IPS DF 6.9 (cell line): Measurements from ENCODE around the gene GJE1.
"Not testable (repeated sequence)": the region's sequence is repeated elsewhere in the genome, so short reads cannot be mapped to it uniquely, and the experiment has no call there.

Source experiments
- DNase-seq: peaks from one replicate; pipeline ENCODE4 v3.0.0-alpha.2; 2013; ENCODE audit warnings: low read depth, low spot score
- H3K27ac ChIP-seq: one replicate; pipeline ENCODE4 v1.5.1; 2013; ENCODE audit warnings: low read length, control low read depth
- H3K27me3 ChIP-seq: 2 replicates; pipeline ENCODE4 v1.6.1; 2013; ENCODE audit warnings: mild to moderate bottlenecking, low read length; ENCODE audit not compliant: control insufficient read depth, insufficient read depth
- H3K36me3 ChIP-seq: 2 replicates; pipeline ENCODE4 v1.6.1; 2013; ENCODE audit warnings: low read length; ENCODE audit not compliant: control insufficient read depth, insufficient read depth
- H3K4me1 ChIP-seq: 2 replicates; pipeline ENCODE4 v1.6.1; 2013; ENCODE audit warnings: low read length; ENCODE audit not compliant: control insufficient read depth, insufficient read depth
- H3K4me3 ChIP-seq: 2 replicates; pipeline ENCODE4 v1.5.1; 2013; ENCODE audit warnings: mild to moderate bottlenecking, low read length
- H3K9me3 ChIP-seq: 2 replicates; pipeline ENCODE4 v1.6.1; 2013; ENCODE audit warnings: low read length, inconsistent platforms; ENCODE audit not compliant: control insufficient read depth, insufficient read depth
- WGBS: extraction: QIAGEN DNeasy Blood & Tissue Kit; methylation state at CpG from one replicate; pipeline ENCODE4 v1.1.7; 2013; ENCODE audit warnings: mixed read lengths, missing lambda C conversion rate; ENCODE audit not compliant: insufficient read length, insufficient coverage; 5-methylcytosine and 5-hydroxymethylcytosine counted together

GJE1 gene, protein sequence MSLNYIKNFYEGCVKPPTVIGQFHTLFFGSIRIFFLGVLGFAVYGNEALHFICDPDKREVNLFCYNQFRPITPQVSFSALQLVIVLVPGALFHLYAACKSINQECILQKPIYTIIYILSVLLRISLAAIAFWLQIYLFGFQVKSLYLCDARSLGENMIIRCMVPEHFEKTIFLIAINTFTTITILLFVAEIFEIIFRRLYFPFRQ

DNA sequence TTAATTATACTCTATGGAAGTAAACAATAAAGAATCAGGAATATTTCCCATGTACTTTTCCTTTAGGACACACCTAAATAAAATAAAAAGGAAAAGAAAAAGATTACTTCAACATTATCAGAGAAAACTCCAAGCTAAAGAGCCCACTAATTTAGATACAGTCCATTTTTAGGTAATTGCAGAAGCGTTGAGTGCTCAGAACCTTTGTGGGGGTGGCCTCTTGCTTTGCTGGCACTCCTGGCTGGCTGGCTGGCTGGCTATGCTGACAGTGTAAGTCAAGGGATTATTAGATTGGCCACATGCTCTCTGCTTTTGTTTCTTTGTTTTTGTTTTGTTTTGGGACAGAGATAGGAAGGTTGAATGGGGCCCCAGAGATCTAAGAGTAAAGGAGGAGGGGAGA is at the start of gene GJE1:
Gene GJE1 (plus strand): TSS at position 301 of the 400 bp plus-strand sequence. CDS start 234 bp downstream, outside the sequence.
- WGBS = no CpG with 5 or more reads among the region's 1 CpG
- no peaks in the 10 kb centered on the region for H3K9me3 ChIP-seq
- no peak for DNase-seq
- no peak within 1 kb of the TSS for H3K27ac ChIP-seq
- no peak within 1 kb of the TSS for H3K4me3 ChIP-seq
- no peaks in the 10 kb centered on the region for H3K4me1 ChIP-seq
- no peaks in the 10 kb centered on the region for H3K27me3 ChIP-seq
- no peaks in the 10 kb centered on the region for H3K36me3 ChIP-seq

- peak overlapping the region; percentile 39; the same call in 1 of the 2 replicates for H3K4me3 ChIP-seq
- H3K4me1 ChIP-seq = peaks cover 3% of the 10 kb centered on the region
- DNase-seq = no peak
- no peaks in the 10 kb centered on the region for H3K9me3 ChIP-seq
- H3K27ac ChIP-seq = no peak overlapping the region
- H3K36me3 ChIP-seq = no peaks in the 10 kb centered on the region
- H3K27me3 ChIP-seq = peaks cover 6% of the 10 kb centered on the region
- no CpG with 5 or more reads among the region's 49 CpGs for WGBS
These were observed 44.5 kb upstream of the GJE1 start for GRCh38 chr6:142087950-142088857.

DNA sequence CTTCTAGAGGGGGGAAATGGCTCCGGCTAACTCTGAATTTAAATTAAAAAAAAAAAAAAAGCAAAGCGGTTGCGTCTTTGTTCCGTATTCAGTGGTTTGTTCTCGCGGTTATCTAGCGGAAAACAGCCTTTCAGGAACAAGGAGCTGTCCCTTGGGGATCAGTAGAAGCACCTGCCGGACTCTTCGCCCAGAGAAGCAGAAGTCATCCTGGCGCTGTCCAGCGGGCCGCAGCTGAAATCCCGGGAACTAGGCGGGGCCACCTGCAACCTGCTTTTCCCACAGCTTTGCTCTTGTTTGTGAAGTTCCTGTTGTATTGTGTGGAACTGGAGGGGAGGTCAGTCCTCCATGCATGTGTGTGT is 43.9 kb upstream of the GJE1 start:
- peak overlapping the region; percentile 39; the same call in 1 of the 2 replicates for H3K4me3 ChIP-seq

GRCh38 chr6:142104820-142105219 is 27.9 kb upstream of the GJE1 start:
- not testable (repeated sequence) for DNase-seq, H3K27ac ChIP-seq, H3K4me3 ChIP-seq, H3K9me3 ChIP-seq, H3K27me3 ChIP-seq, H3K4me1 ChIP-seq, H3K36me3 ChIP-seq
- WGBS = no CpG with 5 or more reads among the region's 5 CpGs

More for the DNA sequence above, 43.9 kb upstream of the GJE1 start:
- DNase-seq = no peak
- Histone ChIP-seq H3K9me3 (no peaks in the 10 kb centered on the region), H3K27ac (no peak overlapping the region), H3K4me1 (peaks cover 3% of the 10 kb centered on the region), H3K36me3 (no peaks in the 10 kb centered on the region), H3K27me3 (peaks cover 6% of the 10 kb centered on the region)
- no CpG with 5 or more reads among the region's 14 CpGs for WGBS

- H3K9me3 ChIP-seq, H3K4me1 ChIP-seq, DNase-seq, H3K4me3 ChIP-seq, H3K27ac ChIP-seq, H3K27me3 ChIP-seq, H3K36me3 ChIP-seq: not testable (repeated sequence)
- no CpG with 5 or more reads among the region's 9 CpGs for WGBS
These were observed 21.9 kb upstream of the GJE1 start for GRCh38 chr6:142110820-142111219.

DNA sequence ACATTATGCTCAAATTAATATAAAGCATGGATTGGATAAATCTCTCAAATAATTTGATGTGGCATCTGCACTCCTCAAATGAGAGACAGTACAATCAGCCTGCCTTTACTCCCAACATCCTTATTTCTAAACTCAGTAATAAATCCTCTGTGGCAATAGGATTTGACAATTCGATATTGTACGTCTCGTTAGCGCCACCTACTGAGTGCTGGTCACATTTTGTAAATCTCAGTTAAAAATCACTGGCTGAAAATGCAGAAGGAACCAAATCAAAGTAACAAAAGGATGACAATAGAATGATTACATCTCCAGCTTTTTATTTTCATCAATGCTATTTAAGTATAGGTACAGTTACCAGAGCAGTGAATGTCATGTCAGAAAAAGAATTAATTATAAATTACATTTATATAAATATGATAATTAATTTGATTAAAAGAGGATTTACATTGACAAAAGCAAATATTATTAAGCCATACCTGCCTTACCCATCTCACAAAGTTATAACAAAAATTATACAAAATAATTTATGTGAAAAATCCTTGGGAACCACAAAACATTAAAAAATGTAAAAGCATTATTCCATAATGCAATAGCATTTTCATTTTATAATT is 20.2 kb upstream of the GJE1 start:
- DNase-seq = peak; percentile 41

GRCh38 chr6:142117366-142117765 is 15.4 kb upstream of the GJE1 start:
- H3K36me3 ChIP-seq = no peaks in the 10 kb centered on the region
- no peak overlapping the region for H3K27ac ChIP-seq
- H3K27me3 ChIP-seq = no peaks in the 10 kb centered on the region
- WGBS = no CpG with 5 or more reads among the region's 2 CpGs
- H3K4me1 ChIP-seq = no peaks in the 10 kb centered on the region
- no peak overlapping the region for H3K4me3 ChIP-seq
- no peaks in the 10 kb centered on the region for H3K9me3 ChIP-seq
- DNase-seq = no peak

More for the DNA sequence above, 20.2 kb upstream of the GJE1 start:
- Histone ChIP-seq H3K4me1 (no peaks in the 10 kb centered on the region), H3K36me3 (no peaks in the 10 kb centered on the region), H3K27me3 (no peaks in the 10 kb centered on the region), H3K27ac (no peak overlapping the region), H3K4me3 (no peak overlapping the region), H3K9me3 (no peaks in the 10 kb centered on the region)
- no CpG with 5 or more reads among the region's 4 CpGs for WGBS

- Histone ChIP-seq H3K4me1 (no peaks in the 10 kb centered on the region), H3K27me3 (no peaks in the 10 kb centered on the region), H3K36me3 (no peaks in the 10 kb centered on the region), H3K9me3 (no peaks in the 10 kb centered on the region), H3K27ac (no peak overlapping the region), H3K4me3 (no peak overlapping the region)
- WGBS = no CpG with 5 or more reads among the region's 3 CpGs
- no peak for DNase-seq
These were observed 14.4 kb upstream of the GJE1 start for GRCh38 chr6:142118328-142118727.

DNA sequence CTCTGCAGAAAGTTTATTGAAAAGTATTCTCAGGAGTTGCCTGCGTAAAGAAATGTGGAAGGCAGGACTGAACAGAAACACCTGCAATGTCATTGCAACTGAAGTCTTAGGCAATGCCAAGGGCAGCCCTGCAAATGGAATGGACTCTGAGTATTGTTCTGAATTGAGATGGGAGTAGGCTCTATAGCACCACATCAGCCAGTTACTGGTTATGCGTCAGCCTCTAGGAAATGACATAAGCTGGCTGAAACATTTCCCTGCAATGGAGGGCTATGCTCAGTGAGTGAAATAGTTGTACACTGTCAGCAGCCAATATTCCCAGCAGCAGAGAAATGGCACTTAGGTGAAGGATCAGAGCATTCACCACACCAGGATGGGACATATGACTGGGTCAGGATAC is 13.8 kb upstream of the GJE1 start:
- Histone ChIP-seq H3K27ac (no peak overlapping the region), H3K36me3 (no peaks in the 10 kb centered on the region), H3K4me1 (no peaks in the 10 kb centered on the region), H3K4me3 (no peak overlapping the region), H3K27me3 (no peaks in the 10 kb centered on the region), H3K9me3 (no peaks in the 10 kb centered on the region)
- WGBS = no CpG with 5 or more reads among the region's 2 CpGs
- DNase-seq = no peak

DNA sequence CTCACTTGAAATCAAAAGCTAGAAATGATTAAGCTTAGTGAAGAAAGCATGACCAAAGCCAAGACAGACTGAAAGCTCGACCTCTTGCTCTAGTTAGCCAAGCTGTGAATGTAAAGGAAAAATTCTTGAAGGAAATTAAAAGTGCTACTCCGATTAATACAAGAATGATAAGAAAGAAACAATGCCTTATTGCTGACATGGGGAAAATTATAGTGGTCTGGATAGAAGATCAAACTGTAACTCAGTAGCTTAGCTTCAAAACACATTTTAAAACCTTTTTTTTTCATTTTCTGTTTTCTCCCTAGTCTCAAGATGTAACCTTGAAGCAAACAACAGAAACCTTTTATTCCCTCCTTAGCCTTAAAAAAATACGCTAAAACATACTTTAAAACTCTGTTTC is 11.4 kb upstream of the GJE1 start:
- 100% methylated on average over 1 of the region's 3 CpGs for WGBS
- no peaks in the 10 kb centered on the region for H3K4me1 ChIP-seq
- H3K4me3 ChIP-seq = no peak overlapping the region
- H3K27me3 ChIP-seq = no peaks in the 10 kb centered on the region
- no peak for DNase-seq
- no peaks in the 10 kb centered on the region for H3K36me3 ChIP-seq
- H3K9me3 ChIP-seq = no peaks in the 10 kb centered on the region
- no peak overlapping the region for H3K27ac ChIP-seq
